Measurements from ENCODE around the gene EMB.
"Not testable (repeated sequence)": the region's sequence is repeated elsewhere in the genome, so short reads cannot be mapped to it uniquely, and the experiment has no call there.

Gene EMB

DNA sequence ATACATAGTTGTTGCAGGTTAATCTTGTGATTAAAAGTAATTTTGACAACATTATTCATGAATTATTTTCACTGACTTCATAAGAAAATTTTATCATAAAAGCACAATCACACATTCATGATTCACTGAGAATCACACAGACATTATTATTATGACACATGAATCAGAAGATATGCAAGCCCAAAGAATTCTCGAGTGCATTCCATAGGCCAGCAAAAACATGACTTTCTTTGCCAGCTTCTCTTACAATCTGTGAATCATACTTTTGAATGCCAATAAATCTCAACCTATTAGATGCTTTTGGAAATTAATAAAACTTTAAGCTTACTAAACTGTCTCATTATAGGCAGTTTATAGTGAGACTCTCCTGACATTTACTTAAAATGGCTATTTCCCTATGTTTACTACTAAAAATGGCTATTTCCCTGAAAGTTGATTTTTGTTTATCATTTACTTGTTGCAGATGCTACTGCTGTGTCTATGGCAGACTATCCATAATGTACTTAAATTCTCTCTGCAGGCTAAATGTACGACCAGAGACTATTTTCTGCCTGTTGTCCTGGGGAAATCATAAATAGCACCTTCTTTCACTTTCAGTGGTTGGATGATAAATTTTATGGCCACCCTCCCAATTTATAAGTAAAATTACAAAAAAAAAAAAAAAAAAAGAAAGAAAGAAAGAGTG is 47.0 kb downstream of the EMB start:
- not testable (repeated sequence) for H3K27me3 ChIP-seq (replicated peaks; ENCODE audit: control insufficient read depth, insufficient read depth, low read length, poor library complexity, severe bottlenecking); DNase-seq; H3K27ac ChIP-seq (ENCODE audit: insufficient read depth, low read length, poor library complexity, severe bottlenecking); H3K9me3 ChIP-seq (ENCODE audit: control insufficient read depth, low read length); H3K36me3 ChIP-seq (ENCODE audit: control insufficient read depth, insufficient read depth, low read length); H3K4me3 ChIP-seq (ENCODE audit: insufficient read depth, low read depth, low read length, poor library complexity, severe bottlenecking); H3K4me1 ChIP-seq (ENCODE audit: control insufficient read depth, insufficient read depth, low read length, poor library complexity, severe bottlenecking)

DNA sequence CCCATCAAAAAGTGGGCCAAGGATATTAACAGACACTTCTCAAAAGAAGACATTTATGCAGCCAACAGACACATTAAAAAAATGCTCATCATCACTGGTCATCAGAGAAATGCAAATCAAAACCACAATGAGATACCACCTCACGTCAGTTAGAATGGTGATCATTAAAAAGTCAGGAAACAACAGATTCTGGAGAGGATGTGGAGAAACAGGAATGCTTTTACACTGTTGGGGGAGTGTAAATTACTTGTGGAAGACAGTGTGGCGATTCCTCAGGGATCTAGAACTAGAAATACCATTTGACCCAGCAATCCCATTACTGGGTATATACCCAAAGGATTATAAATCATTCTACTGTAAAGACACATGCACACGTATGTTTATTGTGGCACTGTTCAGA is 48.8 kb downstream of the EMB start:
- H3K36me3 ChIP-seq (ENCODE audit: control insufficient read depth, insufficient read depth, low read length); H3K4me1 ChIP-seq (ENCODE audit: control insufficient read depth, insufficient read depth, low read length, poor library complexity, severe bottlenecking); H3K9me3 ChIP-seq (ENCODE audit: control insufficient read depth, low read length); H3K27ac ChIP-seq (ENCODE audit: insufficient read depth, low read length, poor library complexity, severe bottlenecking); H3K27me3 ChIP-seq (replicated peaks; ENCODE audit: control insufficient read depth, insufficient read depth, low read length, poor library complexity, severe bottlenecking); H3K4me3 ChIP-seq (ENCODE audit: insufficient read depth, low read depth, low read length, poor library complexity, severe bottlenecking); DNase-seq: not testable (repeated sequence)

DNA sequence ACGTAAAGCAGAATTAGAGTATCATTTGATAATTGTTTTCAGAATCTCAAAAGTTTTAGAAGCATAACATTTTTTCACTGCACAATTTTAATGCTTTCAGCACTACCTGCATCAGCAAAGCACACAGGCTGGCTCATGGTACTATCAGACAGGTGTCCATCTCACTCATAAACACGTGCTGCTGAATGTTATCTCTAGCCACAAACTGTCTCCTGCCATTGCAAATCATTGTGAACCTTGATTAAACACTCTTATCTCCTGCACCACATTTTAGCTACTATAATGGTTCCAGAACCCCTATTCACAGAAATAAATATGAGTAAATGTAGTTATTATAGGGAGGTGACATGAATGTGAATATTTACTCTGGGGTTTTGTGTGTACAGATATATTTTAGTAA is 56.7 kb downstream of the EMB start:
- DNase-seq; H3K27me3 ChIP-seq (replicated peaks; ENCODE audit: control insufficient read depth, insufficient read depth, low read length, poor library complexity, severe bottlenecking); H3K9me3 ChIP-seq (ENCODE audit: control insufficient read depth, low read length); H3K27ac ChIP-seq (ENCODE audit: insufficient read depth, low read length, poor library complexity, severe bottlenecking); H3K4me1 ChIP-seq (ENCODE audit: control insufficient read depth, insufficient read depth, low read length, poor library complexity, severe bottlenecking); H3K4me3 ChIP-seq (ENCODE audit: insufficient read depth, low read depth, low read length, poor library complexity, severe bottlenecking): not testable (repeated sequence)
- H3K36me3 ChIP-seq (ENCODE audit: control insufficient read depth, insufficient read depth, low read length), result peaks cover 11% of the 10 kb centered on the region

DNA sequence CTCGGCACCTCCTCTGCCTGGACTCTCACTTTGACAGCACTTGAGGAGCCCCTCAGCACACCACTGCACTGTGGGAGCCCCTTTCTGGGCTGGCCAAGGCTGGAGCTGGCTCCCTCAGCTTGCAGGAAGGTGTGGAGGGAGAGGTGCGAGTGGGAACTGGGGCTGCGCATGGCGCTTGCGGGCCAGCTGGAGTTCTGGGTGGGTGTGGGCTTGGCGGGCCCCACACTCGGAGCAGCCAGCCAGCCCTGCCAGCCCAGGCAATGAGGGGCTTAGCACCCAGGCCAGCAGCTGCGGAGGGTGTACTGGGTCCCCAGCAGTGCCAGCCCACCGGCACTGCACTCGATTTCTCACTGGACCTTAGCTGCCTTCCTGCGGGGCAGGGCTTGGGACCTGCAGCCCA is 64.4 kb downstream of the EMB start:
- H3K36me3 ChIP-seq (ENCODE audit: control insufficient read depth, insufficient read depth, low read length); H3K4me1 ChIP-seq (ENCODE audit: control insufficient read depth, insufficient read depth, low read length, poor library complexity, severe bottlenecking); H3K9me3 ChIP-seq (ENCODE audit: control insufficient read depth, low read length); H3K27me3 ChIP-seq (replicated peaks; ENCODE audit: control insufficient read depth, insufficient read depth, low read length, poor library complexity, severe bottlenecking); H3K27ac ChIP-seq (ENCODE audit: insufficient read depth, low read length, poor library complexity, severe bottlenecking); DNase-seq; H3K4me3 ChIP-seq (ENCODE audit: insufficient read depth, low read depth, low read length, poor library complexity, severe bottlenecking): not testable (repeated sequence)

DNA sequence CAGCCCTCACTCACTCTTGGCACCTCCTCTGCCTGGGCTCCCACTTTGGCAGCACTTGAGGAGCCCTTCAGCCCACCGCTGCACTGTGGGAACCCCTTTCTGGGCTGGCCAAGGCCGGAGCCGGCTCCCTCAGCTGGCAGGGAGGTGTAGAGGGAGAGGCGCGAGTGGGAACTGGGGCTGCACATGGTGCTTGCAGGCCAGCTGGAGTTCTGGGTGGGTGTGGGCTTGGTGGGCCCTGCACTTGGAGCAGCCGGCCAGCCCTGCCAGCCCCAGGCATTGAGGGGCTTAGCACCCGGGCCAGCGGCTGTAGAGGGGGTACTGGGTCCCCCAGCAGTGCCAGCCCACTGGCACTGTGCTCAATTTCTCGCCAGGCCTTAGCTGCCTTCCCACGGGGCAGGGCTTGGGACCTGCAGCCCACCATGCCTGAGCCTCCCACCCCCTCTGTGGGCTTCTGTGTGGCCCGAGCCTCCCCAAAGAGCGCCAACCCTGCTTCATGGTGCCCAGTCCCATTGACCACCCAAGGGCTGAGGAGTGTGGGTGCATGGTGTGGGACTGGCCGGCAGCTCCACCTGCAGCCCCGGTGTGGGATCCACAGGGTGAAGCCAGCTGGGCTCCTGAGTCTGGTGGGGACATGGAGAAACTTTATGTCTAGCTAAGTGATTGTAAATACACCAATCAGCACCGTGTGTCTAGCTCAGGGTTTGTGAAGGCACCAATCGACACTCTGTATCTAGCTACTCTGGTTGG is 71.6 kb downstream of the EMB start:
- DNase-seq; H3K9me3 ChIP-seq (ENCODE audit: control insufficient read depth, low read length); H3K4me1 ChIP-seq (ENCODE audit: control insufficient read depth, insufficient read depth, low read length, poor library complexity, severe bottlenecking); H3K27me3 ChIP-seq (replicated peaks; ENCODE audit: control insufficient read depth, insufficient read depth, low read length, poor library complexity, severe bottlenecking); H3K4me3 ChIP-seq (ENCODE audit: insufficient read depth, low read depth, low read length, poor library complexity, severe bottlenecking); H3K36me3 ChIP-seq (ENCODE audit: control insufficient read depth, insufficient read depth, low read length); H3K27ac ChIP-seq (ENCODE audit: insufficient read depth, low read length, poor library complexity, severe bottlenecking): not testable (repeated sequence)

DNA sequence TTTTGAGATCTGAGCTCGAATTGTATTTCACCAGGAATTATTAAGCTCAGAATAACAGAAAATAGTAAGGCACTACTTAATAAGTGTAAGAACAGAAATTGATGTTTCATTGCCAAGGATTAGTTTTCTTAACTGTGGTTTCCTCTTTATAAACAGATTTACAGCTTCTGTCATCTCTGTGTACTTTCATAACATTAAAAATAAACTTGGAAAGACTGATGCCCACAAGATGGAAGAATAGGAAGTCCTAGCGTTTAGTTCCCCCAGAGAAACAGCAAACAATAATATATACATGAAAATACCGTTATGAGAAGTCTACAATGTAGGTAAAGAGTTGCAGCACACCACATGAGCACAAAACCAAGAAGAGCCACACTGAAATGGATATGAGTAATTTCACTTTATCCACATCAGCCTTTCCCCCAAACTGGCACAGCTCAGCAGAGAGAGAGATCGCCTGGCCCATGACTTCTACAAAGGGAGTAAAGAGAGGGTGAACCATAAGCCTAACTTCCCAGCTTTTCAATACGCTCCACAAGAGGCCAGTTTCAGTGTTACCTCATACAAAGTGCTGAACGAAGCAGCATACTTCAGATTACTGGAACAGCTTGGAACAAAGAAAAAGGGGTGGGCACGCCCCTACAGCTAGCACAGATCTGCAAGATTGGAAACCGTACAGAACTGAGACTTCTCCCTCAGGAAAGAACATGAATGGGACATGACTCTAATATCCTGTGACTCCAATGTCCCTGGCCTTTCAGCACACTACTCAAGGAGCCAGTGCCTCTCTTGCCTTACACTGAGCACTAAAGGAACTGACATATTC is 75.4 kb downstream of the EMB start:
- Histone ChIP-seq H3K27ac (ENCODE audit: insufficient read depth, low read length, poor library complexity, severe bottlenecking) (no peak overlapping the region), H3K27me3 (replicated peaks; ENCODE audit: control insufficient read depth, insufficient read depth, low read length, poor library complexity, severe bottlenecking) (no peaks in the 10 kb centered on the region), H3K9me3 (ENCODE audit: control insufficient read depth, low read length) (no peaks in the 10 kb centered on the region), H3K4me3 (ENCODE audit: insufficient read depth, low read depth, low read length, poor library complexity, severe bottlenecking) (no peak overlapping the region), H3K4me1 (ENCODE audit: control insufficient read depth, insufficient read depth, low read length, poor library complexity, severe bottlenecking) (peaks cover 11% of the 10 kb centered on the region), H3K36me3 (ENCODE audit: control insufficient read depth, insufficient read depth, low read length) (no peaks in the 10 kb centered on the region)
- no peak for DNase-seq

DNA sequence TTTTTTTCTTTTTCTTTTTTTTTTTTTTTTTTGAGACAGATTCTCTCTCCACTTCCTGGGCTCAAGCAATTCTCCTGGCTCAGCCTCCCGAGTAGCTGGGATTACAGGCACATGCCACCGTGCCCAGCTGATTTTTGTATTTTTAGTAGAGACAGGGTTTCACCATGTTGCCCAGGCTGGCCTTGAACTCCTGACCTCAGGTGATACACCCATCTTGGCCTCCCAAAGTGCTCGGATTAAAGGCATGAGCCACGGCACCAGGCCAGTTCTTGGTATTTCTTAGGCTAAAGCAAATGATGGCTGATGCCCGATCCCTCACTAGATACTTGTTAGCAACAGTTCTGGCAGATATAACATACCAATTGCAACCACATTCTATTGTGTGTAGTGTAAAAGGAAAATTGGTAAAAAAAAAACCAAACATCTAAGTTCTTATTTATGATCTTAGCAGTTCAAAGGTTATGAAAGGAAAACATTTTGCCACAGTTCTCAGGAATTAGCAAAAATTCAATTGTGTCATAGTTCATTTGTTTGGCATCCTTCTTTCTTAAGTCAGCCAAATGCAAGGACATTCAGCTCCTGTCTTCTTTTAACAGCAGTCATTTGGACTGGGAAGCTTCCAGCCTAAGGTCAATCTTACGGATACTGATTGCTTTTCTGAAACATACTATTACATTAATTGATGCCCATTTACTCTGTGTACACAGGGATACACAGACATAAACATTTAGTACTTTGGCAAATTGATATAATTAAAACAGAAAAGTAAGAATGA is 76.4 kb downstream of the EMB start:
- not testable (repeated sequence) for H3K4me3 ChIP-seq (ENCODE audit: insufficient read depth, low read depth, low read length, poor library complexity, severe bottlenecking); DNase-seq

DNA sequence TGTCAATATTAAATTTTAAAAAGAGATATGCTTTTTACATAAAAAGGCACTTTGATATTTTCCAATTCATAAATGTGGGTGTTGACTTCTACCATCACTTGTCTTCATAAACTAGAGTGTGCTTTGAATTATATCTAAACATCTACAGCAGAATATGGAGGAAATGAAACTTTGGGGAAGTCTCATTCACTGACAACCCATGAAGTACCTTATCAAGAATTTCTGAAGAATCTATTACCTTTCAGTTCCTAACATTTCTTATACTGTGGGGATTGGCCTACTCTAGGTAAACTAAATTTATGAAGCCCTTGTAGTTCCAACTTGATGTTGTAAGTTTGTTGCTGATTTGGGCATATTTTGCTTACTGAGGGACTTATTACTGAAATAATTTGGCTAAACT is 81.9 kb downstream of the EMB start:
- DNase-seq, result no peak
- Histone ChIP-seq H3K36me3 (ENCODE audit: control insufficient read depth, insufficient read depth, low read length) (no peaks in the 10 kb centered on the region), H3K27ac (ENCODE audit: insufficient read depth, low read length, poor library complexity, severe bottlenecking) (no peak overlapping the region), H3K4me3 (ENCODE audit: insufficient read depth, low read depth, low read length, poor library complexity, severe bottlenecking) (no peak overlapping the region), H3K27me3 (replicated peaks; ENCODE audit: control insufficient read depth, insufficient read depth, low read length, poor library complexity, severe bottlenecking) (no peaks in the 10 kb centered on the region), H3K4me1 (ENCODE audit: control insufficient read depth, insufficient read depth, low read length, poor library complexity, severe bottlenecking) (peaks cover 11% of the 10 kb centered on the region), H3K9me3 (ENCODE audit: control insufficient read depth, low read length) (no peaks in the 10 kb centered on the region)

More for the DNA sequence above, 76.4 kb downstream of the EMB start:
- H3K9me3 ChIP-seq (ENCODE audit: control insufficient read depth, low read length); H3K27me3 ChIP-seq (replicated peaks; ENCODE audit: control insufficient read depth, insufficient read depth, low read length, poor library complexity, severe bottlenecking); H3K36me3 ChIP-seq (ENCODE audit: control insufficient read depth, insufficient read depth, low read length); H3K27ac ChIP-seq (ENCODE audit: insufficient read depth, low read length, poor library complexity, severe bottlenecking): not testable (repeated sequence)
- H3K4me1 ChIP-seq (ENCODE audit: control insufficient read depth, insufficient read depth, low read length, poor library complexity, severe bottlenecking), result peaks cover 11% of the 10 kb centered on the region

DNA sequence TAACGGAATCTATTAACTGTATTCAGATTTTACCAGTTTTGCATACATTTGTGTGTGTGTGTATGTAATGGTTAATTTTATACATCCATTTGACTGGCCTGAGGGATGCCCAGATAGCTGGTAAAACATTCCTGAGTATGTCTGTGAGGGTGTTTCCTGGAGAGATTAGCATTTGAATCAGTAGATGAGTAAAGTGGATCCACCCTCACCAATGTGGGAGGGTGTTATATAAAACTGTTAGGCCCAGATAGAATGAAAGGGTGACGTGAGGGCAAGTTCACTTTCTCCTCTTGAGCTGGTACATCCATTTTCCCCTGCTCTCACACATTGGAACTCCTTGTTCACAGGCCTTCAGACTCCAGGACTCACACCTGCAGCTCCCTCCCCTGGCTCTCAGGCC is 88.7 kb downstream of the EMB start:
- Histone ChIP-seq H3K36me3 (ENCODE audit: control insufficient read depth, insufficient read depth, low read length) (no peaks in the 10 kb centered on the region), H3K27ac (ENCODE audit: insufficient read depth, low read length, poor library complexity, severe bottlenecking) (no peak overlapping the region), H3K4me1 (ENCODE audit: control insufficient read depth, insufficient read depth, low read length, poor library complexity, severe bottlenecking) (no peaks in the 10 kb centered on the region), H3K4me3 (ENCODE audit: insufficient read depth, low read depth, low read length, poor library complexity, severe bottlenecking) (no peak overlapping the region), H3K27me3 (replicated peaks; ENCODE audit: control insufficient read depth, insufficient read depth, low read length, poor library complexity, severe bottlenecking) (no peaks in the 10 kb centered on the region), H3K9me3 (ENCODE audit: control insufficient read depth, low read length) (no peaks in the 10 kb centered on the region)
- no peak for DNase-seq

All from effector memory CD4-positive, alpha-beta T cell (primary cell).